ENCODE results near the gene NOSTRIN.

NOSTRIN gene

GRCh38 chr2:168889635-168890005 lies 87.2 kb downstream of the NOSTRIN start:
- DNase-seq, result no peak

GRCh38 chr2:168890006-168890782 lies 87.8 kb downstream of the NOSTRIN start, which contains the start of gene SPC25:
Gene SPC25 (minus strand): TSS chr2:168890430. CDS start chr2:168889519, 911 bp downstream.
- peak; percentile 97 for DNase-seq

GRCh38 chr2:168892327-168892726 lies 89.9 kb downstream of the NOSTRIN start:
- no peak for DNase-seq

- no peak for DNase-seq
These were observed 91.7 kb downstream of the NOSTRIN start for GRCh38 chr2:168894101-168894500.

GRCh38 chr2:168894720-168895119 lies 92.3 kb downstream of the NOSTRIN start:
- DNase-seq, result no peak

GRCh38 chr2:168895771-168896170 lies 93.3 kb downstream of the NOSTRIN start:
- DNase-seq, result peak; percentile 72

- DNase-seq, result no peak
These were observed 94.3 kb downstream of the NOSTRIN start for GRCh38 chr2:168896783-168897182.

- no peak for DNase-seq
These were observed 95.0 kb downstream of the NOSTRIN start for GRCh38 chr2:168897449-168897848.

GRCh38 chr2:168901003-168901402 lies 98.6 kb downstream of the NOSTRIN start, which contains the start of gene G6PC2:
Gene G6PC2 (plus strand): TSS chr2:168901291. CDS start chr2:168901332, 41 bp downstream.
- DNase-seq, result no peak

- DNase-seq, result no peak
These were observed 101.5 kb downstream of the NOSTRIN start for GRCh38 chr2:168903888-168904287.

GRCh38 chr2:168904358-168904757 lies 101.9 kb downstream of the NOSTRIN start:
- no peak for DNase-seq

- DNase-seq, result no peak
These were observed 105.7 kb downstream of the NOSTRIN start for GRCh38 chr2:168907940-168908662.

- DNase-seq, result no peak
These were observed 107.9 kb downstream of the NOSTRIN start for GRCh38 chr2:168910330-168910729.

GRCh38 chr2:168912466-168912865 lies 110.0 kb downstream of the NOSTRIN start:
- no peak for DNase-seq

GRCh38 chr2:168912901-168913369 lies 110.5 kb downstream of the NOSTRIN start:
- DNase-seq, result peak; percentile 14

GRCh38 chr2:168913495-168913894 lies 111.1 kb downstream of the NOSTRIN start:
- no peak for DNase-seq
